ENCODE data around the gene MYL5.
"Not testable (repeated sequence)": the region's sequence is repeated elsewhere in the genome, so short reads cannot be mapped to it uniquely, and the experiment has no call there.

MYL5 gene

DNA sequence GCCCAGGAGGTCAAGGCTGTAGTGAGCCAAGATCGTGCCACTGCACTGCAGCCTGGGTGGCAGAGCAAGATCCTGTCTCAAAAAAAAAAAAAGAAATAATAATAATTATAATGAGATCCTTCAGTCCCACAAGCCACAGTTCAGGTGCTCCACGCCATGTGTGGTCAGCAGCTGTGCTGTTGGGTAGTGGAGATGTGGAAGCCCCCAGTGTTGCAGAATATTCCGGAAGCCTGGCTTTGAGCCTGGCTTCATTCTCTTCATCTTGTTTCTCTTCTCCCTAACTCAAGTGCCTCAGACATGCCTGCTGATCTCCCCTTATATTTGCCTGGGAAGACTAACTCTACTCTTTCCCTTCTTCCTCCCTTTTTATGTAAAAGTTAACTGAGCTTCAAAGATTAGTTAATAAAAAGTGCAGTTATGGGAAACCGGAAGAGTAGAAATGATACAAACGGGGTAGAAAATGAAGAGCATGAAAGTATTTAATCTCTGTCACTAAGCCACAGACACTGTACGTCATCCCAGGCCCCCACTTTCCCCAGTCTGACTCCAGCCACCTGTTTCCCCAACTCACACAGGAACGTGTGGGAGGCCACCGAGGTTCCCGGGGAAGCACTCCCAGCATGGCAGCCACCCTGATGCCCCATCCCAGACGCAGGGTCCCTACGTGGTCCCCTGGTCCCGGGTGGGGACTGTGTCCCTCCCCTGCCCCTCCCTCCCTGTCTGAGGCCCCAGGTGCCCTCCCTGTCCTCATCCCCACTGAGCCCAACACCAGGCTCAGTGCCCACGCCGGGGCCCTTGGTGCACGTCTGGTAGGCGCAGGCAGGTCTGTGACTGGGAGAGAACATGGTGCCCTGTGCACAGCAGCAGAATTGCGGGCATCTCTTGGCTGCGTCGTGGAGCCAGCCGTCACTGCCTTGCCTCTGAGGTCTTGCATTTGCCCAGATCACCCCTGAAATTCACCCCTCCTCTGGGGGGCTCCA lies 55.3 kb downstream of the MYL5 start:
- ATAC-seq = no peak

DNA sequence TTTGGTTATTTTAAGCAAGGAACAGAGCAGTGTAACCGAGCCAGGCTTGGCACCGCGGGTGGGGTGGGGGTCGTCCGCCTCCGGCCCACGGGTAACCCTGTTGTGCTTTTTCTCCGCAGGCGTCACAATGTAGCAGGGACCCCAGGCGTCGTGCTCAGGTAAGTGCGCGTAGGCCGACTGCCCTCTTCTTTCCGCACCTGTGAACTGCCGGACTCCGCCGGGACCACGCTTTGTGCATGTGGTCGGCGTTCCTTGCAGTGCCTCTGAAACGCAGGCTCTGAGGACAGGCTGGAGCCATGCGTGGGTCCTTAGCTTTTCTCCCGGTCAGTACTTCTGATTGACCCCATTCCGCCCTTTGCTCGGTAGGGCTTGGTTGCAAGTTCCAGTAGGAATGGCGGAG lies 56.2 kb downstream of the MYL5 start:
- no peak for ATAC-seq

DNA sequence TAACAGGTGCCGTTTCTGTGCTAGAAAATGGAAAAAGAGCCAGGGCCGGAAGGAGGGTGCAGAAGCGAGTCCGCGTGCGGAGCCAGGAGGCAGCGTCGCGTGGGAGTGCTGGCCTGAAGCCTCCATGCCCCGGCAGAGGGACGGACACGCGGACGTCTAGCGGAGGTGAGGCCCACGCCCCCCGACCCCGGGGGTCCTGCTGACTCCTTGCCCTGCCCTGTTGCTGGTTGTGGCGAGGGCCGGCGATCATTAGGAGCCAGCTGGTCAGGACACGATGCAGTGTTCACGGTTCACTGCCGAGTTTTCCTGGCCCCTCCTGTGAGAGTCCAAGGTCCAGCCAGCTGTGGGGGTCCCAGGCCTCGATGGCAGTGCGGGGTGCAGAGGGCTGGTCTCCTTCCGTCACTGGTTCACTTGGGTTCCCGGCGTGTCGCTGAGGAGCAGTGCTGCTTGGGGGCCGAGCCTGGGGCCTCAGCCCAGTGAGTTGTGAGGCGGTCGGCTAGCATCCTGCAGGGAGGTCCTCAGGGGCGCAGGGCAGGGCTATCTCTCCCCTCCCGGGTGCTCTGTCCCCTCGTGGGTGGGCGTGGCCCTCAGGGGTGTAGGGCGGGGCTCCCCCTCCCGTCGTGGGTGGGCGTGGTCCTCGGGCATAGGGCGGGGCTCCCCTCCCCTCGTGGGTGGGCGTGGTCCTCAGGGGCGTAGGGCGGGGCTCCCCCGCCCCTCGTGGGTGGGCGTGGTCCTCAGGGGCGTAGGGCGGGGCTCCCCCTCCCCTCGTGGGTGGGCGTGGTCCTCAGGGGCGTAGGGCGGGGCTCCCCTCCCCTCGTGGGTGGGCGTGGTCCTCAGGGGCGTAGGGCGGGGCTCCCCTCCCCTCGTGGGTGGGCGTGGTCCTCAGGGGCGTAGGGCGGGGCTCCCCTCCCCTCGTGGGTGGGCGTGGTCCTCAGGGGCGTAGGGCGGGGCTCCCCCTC lies 56.9 kb downstream of the MYL5 start:
- ATAC-seq = not testable (repeated sequence)
